Loucy (cell line): Measurements from ENCODE around the gene DHRS7C.
A peak's percentile ranks its signal among the peaks of the same experiment; 100 is the strongest.

Experiments used
- H2AFZ ChIP-seq: fragments of 200-600 bp; sonication (generic); 2 replicates; pipeline ENCODE4 v1.6.0; 2016; ENCODE audit warnings: antibody characterized with exemption, mild to moderate bottlenecking, low read length, moderate library complexity
- H3F3A ChIP-seq: fragments of 200-600 bp; 2 replicates; pipeline ENCODE4 v1.6.0; 2016; ENCODE audit warnings: antibody characterized with exemption, low read depth, mild to moderate bottlenecking
- H3K27me3 ChIP-seq: fragments of 200-600 bp; sonication (generic); 2 replicates; pipeline ENCODE4 v1.6.1; 2014; ENCODE audit warnings: low read length, mild to moderate bottlenecking; ENCODE audit not compliant: insufficient read depth, poor library complexity, severe bottlenecking
- H3K36me3 ChIP-seq: fragments of 200-600 bp; sonication (generic); 2 replicates; pipeline ENCODE4 v1.6.1; 2016; ENCODE audit warnings: low read length; ENCODE audit not compliant: insufficient read depth
- H3K4me1 ChIP-seq: fragments of 200-600 bp; sonication (generic); 2 replicates; pipeline ENCODE4 v1.5.1; 2014; ENCODE audit warnings: low read length, mild to moderate bottlenecking; ENCODE audit not compliant: insufficient read depth, poor library complexity, severe bottlenecking
- H3K4me2 ChIP-seq: fragments of 200-600 bp; sonication (generic); 2 replicates; pipeline ENCODE4 v1.6.0; 2014; ENCODE audit warnings: antibody characterized with exemption, low read length, low read depth, mild to moderate bottlenecking; ENCODE audit not compliant: poor library complexity, severe bottlenecking
- H3K4me3 ChIP-seq: fragments of 200-600 bp; sonication (generic); 2 replicates; pipeline ENCODE4 v1.5.1; 2014; ENCODE audit warnings: low read length, mild to moderate bottlenecking, mixed read lengths; ENCODE audit not compliant: poor library complexity, severe bottlenecking
- H3K79me2 ChIP-seq: fragments of 200-600 bp; sonication (generic); 2 replicates; pipeline ENCODE4 v1.6.1; 2014; ENCODE audit warnings: low read length; ENCODE audit not compliant: insufficient read depth
- H3K9ac ChIP-seq: fragments of 200-600 bp; sonication (generic); 2 replicates; pipeline ENCODE4 v1.6.0; 2014; ENCODE audit warnings: mild to moderate bottlenecking, low read depth, low read length, moderate library complexity; ENCODE audit not compliant: poor library complexity, severe bottlenecking
- H3K9me2 ChIP-seq: fragments of 200-600 bp; sonication (generic); replicated peaks from 2 replicates; pipeline ENCODE4 v1.6.1; 2016; ENCODE audit warnings: low read depth, low read length, mixed read lengths
- H3K9me3 ChIP-seq: fragments of 200-600 bp; sonication (generic); 2 replicates; pipeline ENCODE4 v1.6.1; 2014; ENCODE audit warnings: mild to moderate bottlenecking, antibody characterized with exemption, low read length, low read depth; ENCODE audit not compliant: insufficient read depth
- H4K20me1 ChIP-seq: fragments of 200-600 bp; sonication (generic); 2 replicates; pipeline ENCODE4 v1.6.0; 2014; ENCODE audit warnings: antibody characterized with exemption, low read length, mild to moderate bottlenecking; ENCODE audit not compliant: insufficient read depth, poor library complexity, severe bottlenecking
- CTCF ChIP-seq: fragments of 200-600 bp; sonication (generic); conservative IDR thresholded peaks from 2 replicates; pipeline ENCODE4 v1.5.1; 2014; ENCODE audit warnings: mild to moderate bottlenecking, antibody characterized with exemption, low read length
- EZH2phosphoT487 ChIP-seq: fragments of 200-600 bp; IDR thresholded peaks from 2 replicates; pipeline ENCODE4 v1.6.1; 2018; ENCODE audit warnings: antibody characterized with exemption, mild to moderate bottlenecking, moderate library complexity, borderline replicate concordance

Gene DHRS7C

GRCh38 chr17:9750524-9750923 lies 40.9 kb downstream of the DHRS7C start:
- Histone ChIP-seq H3F3A (no peaks in the 10 kb centered on the region), H3K4me3 (no peak overlapping the region), H3K9me2 (no peaks in the 10 kb centered on the region), H4K20me1 (no peaks in the 10 kb centered on the region), H3K9ac (no peak overlapping the region), H3K4me1 (no peaks in the 10 kb centered on the region), H3K4me2 (no peak overlapping the region), H3K79me2 (no peaks in the 10 kb centered on the region), H2AFZ (no peak overlapping the region), H3K36me3 (no peaks in the 10 kb centered on the region), H3K9me3 (no peaks in the 10 kb centered on the region), H3K27me3 (no peaks in the 10 kb centered on the region)
- no peak for TF ChIP-seq EZH2phosphoT487
- TF ChIP-seq CTCF, result no peak

- no peak for TF ChIP-seq EZH2phosphoT487
- TF ChIP-seq CTCF, result no peak
Observed at GRCh38 chr17:9729735-9730420, 61.5 kb downstream of the DHRS7C start.

DNA sequence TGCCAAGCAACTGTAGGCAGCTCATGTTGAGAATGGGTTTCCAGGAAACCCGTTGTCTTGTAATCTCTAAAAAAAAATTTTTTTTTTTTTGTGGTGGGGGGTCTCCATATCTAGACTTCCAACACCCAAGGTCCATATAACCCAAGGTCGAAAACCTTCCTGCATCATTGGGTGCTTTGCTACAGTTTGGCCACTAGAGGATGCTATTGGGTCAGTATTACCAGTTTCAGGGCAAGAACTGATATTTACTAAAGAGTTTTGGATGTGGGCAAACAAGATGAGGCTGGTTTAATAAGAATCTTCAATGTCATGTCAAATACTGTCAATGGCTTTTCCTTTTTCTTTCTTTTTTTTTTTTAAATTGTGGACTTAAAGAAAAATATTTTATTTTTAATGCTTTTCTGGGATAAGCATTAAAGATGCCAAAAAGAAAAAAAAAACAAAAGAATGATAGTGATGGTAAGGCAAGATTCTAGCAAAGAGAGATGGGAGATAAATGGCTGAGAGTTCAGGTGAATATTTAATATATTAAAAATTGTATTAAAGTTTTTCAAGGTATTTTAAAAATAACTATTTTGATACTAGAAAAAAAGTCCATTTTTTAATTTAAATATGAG lies 62.2 kb downstream of the DHRS7C start:
- TF ChIP-seq EZH2phosphoT487, result no peak
- TF ChIP-seq CTCF, result peak; percentile 99
- Histone ChIP-seq H3K4me1 (no peaks in the 10 kb centered on the region), H3K79me2 (no peaks in the 10 kb centered on the region), H3K36me3 (peaks cover 13% of the 10 kb centered on the region; the same call in 1 of the 2 replicates), H3K27me3 (no peaks in the 10 kb centered on the region), H3K9ac (no peak overlapping the region), H3K4me2 (no peak overlapping the region), H2AFZ (no peak overlapping the region), H3K4me3 (no peak overlapping the region), H4K20me1 (no peaks in the 10 kb centered on the region), H3F3A (no peaks in the 10 kb centered on the region), H3K9me3 (no peaks in the 10 kb centered on the region), H3K9me2 (no peaks in the 10 kb centered on the region)

More at GRCh38 chr17:9729735-9730420, 61.5 kb downstream of the DHRS7C start:
- no peaks in the 10 kb centered on the region for H3K27me3 ChIP-seq
- H2AFZ ChIP-seq, result no peak overlapping the region
- peaks cover 13% of the 10 kb centered on the region; the same call in 1 of the 2 replicates for H3K36me3 ChIP-seq
- H3K79me2 ChIP-seq, result no peaks in the 10 kb centered on the region
- no peak overlapping the region for H3K4me2 ChIP-seq
- H3K9me2 ChIP-seq, result no peaks in the 10 kb centered on the region
- H3F3A ChIP-seq, result no peaks in the 10 kb centered on the region
- no peak overlapping the region for H3K9ac ChIP-seq
- H3K4me3 ChIP-seq, result no peak overlapping the region
- H4K20me1 ChIP-seq, result no peaks in the 10 kb centered on the region
- no peaks in the 10 kb centered on the region for H3K4me1 ChIP-seq
- no peaks in the 10 kb centered on the region for H3K9me3 ChIP-seq
